Gastroesophageal sphincter (tissue), 4 donors: Measurements from ENCODE around the gene KDM6A. TPM values are rescaled to one million over a fixed set of nuclear protein-coding genes. Genes with fewer than 3 reads are reported as not detected.
"Not testable (repeated sequence)": the region's sequence is repeated elsewhere in the genome, so short reads cannot be mapped to it uniquely, and the experiment has no call there.

Source experiments
- ATAC-seq: fragments of 150-250 bp; one replicate; pipeline ENCODE4 v1.9.1; 2016; ENCODE audit warnings: mild to moderate bottlenecking, moderate library complexity
- H3K27ac ChIP-seq, 4 donors: fragments of 200-600 bp; sonication (generic) in 3 of 4; 1 replicate in 3 of 4; 2 replicates in 1 of 4; pipeline ENCODE4 v1.5.1; 2016 to 2019
- H3K27me3 ChIP-seq: fragments of 200-600 bp; sonication (generic); one replicate; pipeline ENCODE4 v1.5.1; 2019
- H3K36me3 ChIP-seq, 2 donors: fragments of 200-600 bp; sonication (generic); one replicate each; pipeline ENCODE4 v1.5.1; 2019; ENCODE audit warnings: control low read depth in 1 of 2
- H3K4me1 ChIP-seq, 3 donors: fragments of 200-600 bp; sonication (generic); 1 replicate in 2 of 3; 2 replicates in 1 of 3; pipeline ENCODE4 v1.5.1; 2016 to 2019; ENCODE audit warnings: control low read depth in 2 of 3
- H3K4me3 ChIP-seq, 2 donors: fragments of 200-600 bp; sonication (generic); one replicate each; pipeline ENCODE4 v1.5.1; 2019; ENCODE audit warnings: mild to moderate bottlenecking in 1 of 2, moderate library complexity in 1 of 2
- H3K9me3 ChIP-seq, 3 donors: fragments of 200-600 bp; sonication (generic); one replicate each; pipeline ENCODE4 v1.5.1; 2017 to 2019; ENCODE audit warnings: control low read depth in 2 of 3
- EP300 ChIP-seq: sonication (generic); formaldehyde crosslinking; IDR thresholded peaks from one replicate; pipeline ENCODE4 v1.6.1; 2017; ENCODE audit warnings: antibody characterized with exemption, mild to moderate bottlenecking
- POLR2A ChIP-seq, 2 donors: fragments of 450-650 bp; IDR thresholded peaks; one replicate each; pipeline ENCODE4 v1.6.1; 2017; ENCODE audit warnings: antibody characterized with exemption in 2 of 2, mild to moderate bottlenecking in 2 of 2, moderate library complexity in 1 of 2
- POLR2AphosphoS5 ChIP-seq: sonication (generic); formaldehyde crosslinking; IDR thresholded peaks from one replicate; pipeline ENCODE4 v1.6.1; 2017; ENCODE audit warnings: antibody characterized with exemption
- WGBS, 2 donors: methylation state at CpG; one replicate each; pipeline ENCODE4 v1.1.5; 2018; ENCODE audit warnings: low coverage in 1 of 2; 5-methylcytosine and 5-hydroxymethylcytosine counted together
- total RNA-seq, 4 donors: library from RNA; depleted of rRNA; stranded (reverse); fragments of >200 nt; gene quantifications; one replicate each; pipeline ENCODE4 v1.1.0, GENCODE V29; 2016
- TF ChIP-seq, protein P1 (sequence below), 4 experiments: fragments of 200-600 bp in 2 of 4; fragments of 450-650 bp in 2 of 4; sonication (generic) in 1 of 4; IDR thresholded peaks; one replicate each; pipeline ENCODE4 v1.5.1; 2017 to 2019; ENCODE audit warnings: antibody characterized with exemption in 4 of 4, mild to moderate bottlenecking in 2 of 4, moderate library complexity in 2 of 4

Gene KDM6A
- total RNA-seq, 4 donors from 2014 or later = 17.0 to 28.6 (median 19.9) TPM

DNA sequence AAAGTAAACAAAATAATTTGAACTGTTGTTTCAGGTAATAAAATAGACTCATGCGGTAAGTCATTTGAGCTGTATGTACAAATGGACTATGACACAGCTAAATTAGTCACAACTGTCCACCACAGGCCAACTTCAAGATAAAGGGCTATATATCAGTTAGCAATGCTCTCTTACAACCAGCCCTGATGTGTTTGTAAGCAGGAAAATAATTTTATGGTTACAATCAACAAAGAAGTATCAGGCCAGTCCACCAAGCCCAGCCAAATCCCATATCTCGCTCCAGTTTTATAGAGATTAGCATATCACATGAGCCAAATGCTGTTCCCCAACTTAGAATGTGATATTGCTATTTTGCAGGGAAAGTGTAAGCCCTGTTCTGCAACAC is 29.7 kb upstream of the KDM6A start:
- Histone ChIP-seq H3K4me1 (no peaks in the 10 kb centered on the region), H3K27ac (no peak overlapping the region), H3K36me3 (no peaks in the 10 kb centered on the region), H3K4me3 (no peak overlapping the region), H3K27me3 (no peaks in the 10 kb centered on the region), H3K9me3 (no peaks in the 10 kb centered on the region)
- WGBS, 2 donors = 83 to 100% methylated on average over 1 to 2 of the region's 2 CpGs
- TF ChIP-seq POLR2AphosphoS5 = no peak
- TF ChIP-seq, protein P1, sequence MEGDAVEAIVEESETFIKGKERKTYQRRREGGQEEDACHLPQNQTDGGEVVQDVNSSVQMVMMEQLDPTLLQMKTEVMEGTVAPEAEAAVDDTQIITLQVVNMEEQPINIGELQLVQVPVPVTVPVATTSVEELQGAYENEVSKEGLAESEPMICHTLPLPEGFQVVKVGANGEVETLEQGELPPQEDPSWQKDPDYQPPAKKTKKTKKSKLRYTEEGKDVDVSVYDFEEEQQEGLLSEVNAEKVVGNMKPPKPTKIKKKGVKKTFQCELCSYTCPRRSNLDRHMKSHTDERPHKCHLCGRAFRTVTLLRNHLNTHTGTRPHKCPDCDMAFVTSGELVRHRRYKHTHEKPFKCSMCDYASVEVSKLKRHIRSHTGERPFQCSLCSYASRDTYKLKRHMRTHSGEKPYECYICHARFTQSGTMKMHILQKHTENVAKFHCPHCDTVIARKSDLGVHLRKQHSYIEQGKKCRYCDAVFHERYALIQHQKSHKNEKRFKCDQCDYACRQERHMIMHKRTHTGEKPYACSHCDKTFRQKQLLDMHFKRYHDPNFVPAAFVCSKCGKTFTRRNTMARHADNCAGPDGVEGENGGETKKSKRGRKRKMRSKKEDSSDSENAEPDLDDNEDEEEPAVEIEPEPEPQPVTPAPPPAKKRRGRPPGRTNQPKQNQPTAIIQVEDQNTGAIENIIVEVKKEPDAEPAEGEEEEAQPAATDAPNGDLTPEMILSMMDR (IDR thresholded peaks at IDR 0.05) = no peak
- no peak for TF ChIP-seq POLR2A (IDR thresholded peaks at IDR 0.05)
- TF ChIP-seq EP300 = no peak
- no peak for ATAC-seq

DNA sequence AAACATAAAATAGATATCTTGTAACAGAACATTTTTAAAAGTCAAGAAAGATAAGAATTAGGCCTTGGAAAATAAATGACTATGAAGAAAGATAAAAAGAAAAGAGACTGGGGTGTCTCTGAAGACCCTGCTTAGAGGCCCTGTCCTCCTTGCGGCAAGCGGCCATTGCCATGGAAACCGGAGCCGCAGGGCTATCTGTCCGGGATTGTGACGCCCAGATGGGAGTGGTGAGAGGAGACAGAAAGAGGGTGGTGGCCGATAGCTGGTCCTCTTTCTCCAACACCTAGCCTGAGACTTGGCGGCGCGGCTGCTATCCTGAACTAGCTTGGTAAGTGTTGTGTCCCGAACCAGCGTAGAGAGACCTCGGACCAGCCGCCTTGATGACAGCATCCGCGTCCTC is 29.2 kb upstream of the KDM6A start, which contains the start of gene DUSP21:
Gene DUSP21, plus strand, starts transcription at position 269 of the 400 bp plus-strand sequence. Its CDS starts 112 bp downstream, at position 381.
- 78 to 86% methylated on average over 4 to 16 of the region's 16 CpGs for WGBS, 2 donors
- ATAC-seq = no peak

DNA sequence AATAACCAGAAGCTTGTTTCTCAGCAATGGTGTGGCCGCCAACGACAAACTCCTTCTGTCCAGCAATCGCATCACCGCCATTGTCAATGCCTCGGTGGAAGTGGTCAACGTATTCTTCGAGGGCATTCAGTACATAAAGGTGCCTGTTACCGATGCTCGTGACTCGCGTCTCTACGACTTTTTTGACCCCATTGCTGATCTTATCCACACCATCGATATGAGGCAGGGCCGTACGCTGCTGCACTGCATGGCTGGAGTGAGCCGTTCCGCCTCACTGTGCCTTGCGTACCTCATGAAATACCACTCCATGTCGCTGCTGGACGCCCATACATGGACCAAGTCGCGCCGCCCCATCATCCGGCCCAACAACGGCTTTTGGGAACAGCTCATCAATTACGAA is 28.8 kb upstream of the KDM6A start:
- Histone ChIP-seq H3K27me3 (no peaks in the 10 kb centered on the region), H3K36me3 (no peaks in the 10 kb centered on the region), H3K27ac (no peak overlapping the region), H3K4me3 (no peak overlapping the region), H3K9me3 (no peaks in the 10 kb centered on the region), H3K4me1 (no peaks in the 10 kb centered on the region)
- TF ChIP-seq, protein P1 (IDR thresholded peaks at IDR 0.05) = no peak
- TF ChIP-seq EP300 (no peak), POLR2A (IDR thresholded peaks at IDR 0.05) (no peak), POLR2AphosphoS5 (no peak)
- no peak for ATAC-seq
- WGBS, 2 donors = 95% methylated on average over 18 of the region's 26 CpGs; no CpG with 5 or more reads in 1 of the 2 donors

More for the DNA sequence above, 29.2 kb upstream of the KDM6A start, which contains the start of gene DUSP21:
- no peaks in the 10 kb centered on the region for H3K9me3 ChIP-seq
- no peak within 1 kb of the TSS for H3K4me3 ChIP-seq
- no peaks in the 10 kb centered on the region for H3K4me1 ChIP-seq
- H3K27ac ChIP-seq = no peak within 1 kb of the TSS
- TF ChIP-seq, protein P1 (IDR thresholded peaks at IDR 0.05) = no peak
- no peak for TF ChIP-seq EP300
- TF ChIP-seq POLR2A (IDR thresholded peaks at IDR 0.05) = no peak
- H3K36me3 ChIP-seq = no peaks in the 10 kb centered on the region
- no peaks in the 10 kb centered on the region for H3K27me3 ChIP-seq

DNA sequence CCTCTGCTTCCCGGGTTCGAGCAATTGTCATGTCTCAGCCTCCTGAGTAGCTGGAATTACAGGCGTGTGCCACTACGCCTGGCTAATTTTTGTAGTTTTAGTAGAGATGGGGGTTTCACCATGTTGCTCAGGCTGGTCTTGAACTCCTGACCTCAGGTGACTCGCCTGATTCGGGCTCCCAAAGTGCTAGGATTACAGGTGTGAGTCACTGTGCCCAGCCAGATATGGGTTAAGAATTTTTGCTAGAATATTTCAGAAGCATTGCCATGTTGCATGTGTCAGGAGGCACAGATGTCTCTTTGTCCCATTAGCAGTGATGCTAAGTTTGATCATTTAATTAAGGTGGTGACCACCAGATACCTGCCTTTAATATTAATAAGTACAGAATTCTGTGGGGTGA is 22.1 kb upstream of the KDM6A start:
- not testable (repeated sequence) for H3K4me1 ChIP-seq, H3K9me3 ChIP-seq, H3K27me3 ChIP-seq, H3K4me3 ChIP-seq, H3K27ac ChIP-seq, ATAC-seq, H3K36me3 ChIP-seq
- 100% methylated on average over 4 of the region's 6 CpGs; no CpG with 5 or more reads in 1 of the 2 donors for WGBS, 2 donors

DNA sequence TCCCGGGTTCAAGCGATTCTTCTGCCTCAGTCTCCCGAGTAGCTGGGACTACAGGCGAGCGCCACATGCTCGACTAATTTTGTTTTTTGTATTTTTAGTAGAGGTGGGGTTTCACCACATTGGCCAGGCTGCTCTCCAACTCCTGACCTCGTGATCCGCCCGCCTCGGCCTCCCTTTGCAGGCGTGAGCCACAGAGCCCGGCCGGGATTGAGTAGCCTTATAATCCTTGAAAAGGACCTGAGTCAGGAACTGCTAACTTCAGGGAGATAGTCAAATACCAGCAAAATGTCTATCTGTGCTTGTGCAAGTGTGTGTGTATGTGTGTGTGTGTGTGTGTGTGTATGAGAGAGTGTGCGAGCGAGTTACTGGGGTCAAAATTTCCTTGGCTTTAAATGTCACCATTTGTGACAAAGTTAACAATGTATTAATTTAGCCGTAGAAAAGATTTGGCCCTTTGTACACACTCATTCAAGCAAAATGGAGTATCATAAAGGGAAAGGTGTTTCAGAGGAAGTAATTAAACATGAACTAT is 1.8 kb upstream of the KDM6A start:
- no peak for TF ChIP-seq POLR2A (IDR thresholded peaks at IDR 0.05)
- TF ChIP-seq POLR2AphosphoS5 = no peak
- TF ChIP-seq EP300 = no peak
- TF ChIP-seq, protein P1 (IDR thresholded peaks at IDR 0.05) = no peak
- no peak for ATAC-seq
- H3K27ac ChIP-seq = peak overlapping the region in 1 of 4 donors; percentile 97
- no peaks in the 10 kb centered on the region for H3K27me3 ChIP-seq
- H3K36me3 ChIP-seq = no peaks in the 10 kb centered on the region
- no peaks in the 10 kb centered on the region for H3K9me3 ChIP-seq
- H3K4me1 ChIP-seq = peaks cover 0 to 17% (median 5%) of the 10 kb centered on the region in 3 donors
- WGBS, 2 donors = 49 to 72% methylated on average over 2 to 3 of the region's 16 CpGs
- H3K4me3 ChIP-seq = peak overlapping the region in 1 of 2 donors; percentile 89
